Fibroblast of lung (primary cell): ENCODE results near the gene LINC01488. TPM values are rescaled to one million over a fixed set of nuclear protein-coding genes. Genes with fewer than 3 reads are reported as not detected.

ENCODE experiments used
- DNase-seq, 2 donors: peaks; one replicate each; pipeline versions ENCODE4 v3.0.0 to v3.0.0-alpha.2; 2010; ENCODE audit warnings: low read depth in 2 of 2
- H2AFZ ChIP-seq: 2 replicates; pipeline ENCODE4 v1.5.1; 2012; ENCODE audit warnings: low read length, control low read depth, inconsistent platforms
- H3K27ac ChIP-seq: 2 replicates; pipeline ENCODE4 v1.5.1; 2011; ENCODE audit warnings: low read length, control low read depth; ENCODE audit not compliant: insufficient read depth
- H3K27me3 ChIP-seq: 2 replicates; pipeline ENCODE4 v1.5.1; 2011; ENCODE audit warnings: mild to moderate bottlenecking, low read length; ENCODE audit not compliant: control insufficient read depth, insufficient read depth
- H3K36me3 ChIP-seq: 2 replicates; pipeline ENCODE4 v1.5.1; 2011; ENCODE audit warnings: low read length; ENCODE audit not compliant: control insufficient read depth, insufficient read depth
- H3K4me1 ChIP-seq: 2 replicates; pipeline ENCODE4 v1.5.1; 2011; ENCODE audit warnings: low read length; ENCODE audit not compliant: control insufficient read depth, insufficient read depth; ENCODE audit errors: extremely low read depth
- H3K4me2 ChIP-seq: 2 replicates; pipeline ENCODE4 v1.5.1; 2011; ENCODE audit warnings: low read length, control low read depth; ENCODE audit not compliant: insufficient read depth; ENCODE audit errors: extremely low read depth
- H3K4me3 ChIP-seq, 4 experiments: fragments of 200-600 bp in 1 of 4; sonication (generic) in 1 of 4; replicated peaks in 1 of 4; 2 replicates each; pipeline ENCODE4 v1.5.1; 2011 to 2016; ENCODE audit warnings: low read length in 4 of 4, low read depth in 3 of 4, mild to moderate bottlenecking in 3 of 4, control low read depth in 2 of 4, inconsistent platforms in 1 of 4, mixed read lengths in 1 of 4; ENCODE audit not compliant: insufficient read depth in 1 of 4; ENCODE audit errors: control extremely low read depth in 1 of 4
- H3K79me2 ChIP-seq: 2 replicates; pipeline ENCODE4 v1.5.1; 2012; ENCODE audit warnings: mild to moderate bottlenecking, low read length, inconsistent platforms; ENCODE audit not compliant: control insufficient read depth, insufficient read depth
- H3K9ac ChIP-seq: 2 replicates; pipeline ENCODE4 v1.5.1; 2011; ENCODE audit warnings: mild to moderate bottlenecking, low read length, control low read depth; ENCODE audit not compliant: insufficient read depth
- H3K9me3 ChIP-seq: 2 replicates; pipeline ENCODE4 v1.5.1; 2012; ENCODE audit warnings: low read depth, low read length; ENCODE audit not compliant: control insufficient read depth, insufficient read depth
- H4K20me1 ChIP-seq: 2 replicates; pipeline ENCODE4 v1.5.1; 2011; ENCODE audit warnings: low read length; ENCODE audit not compliant: control insufficient read depth, insufficient read depth; ENCODE audit errors: extremely low read depth
- CTCF ChIP-seq, 2 donors: IDR thresholded peaks in 1 of 2; conservative IDR thresholded peaks in 1 of 2; 1 replicate in 1 of 2; 2 replicates in 1 of 2; pipeline ENCODE4 v1.5.1; 2011 to 2012; ENCODE audit warnings: low read length in 2 of 2, control low read depth in 1 of 2, inconsistent platforms in 1 of 2, low read depth in 1 of 2, mild to moderate bottlenecking in 1 of 2
- EZH2 ChIP-seq: IDR thresholded peaks from 2 replicates; pipeline ENCODE4 v1.5.1; 2012; ENCODE audit warnings: low read length, control low read depth, mild to moderate bottlenecking; ENCODE audit errors: missing control alignments
- polyA plus RNA-seq, 2 donors: library from polyadenylated mRNA; depleted of rRNA in 1 of 2; stranded (reverse) in 1 of 2; unstranded in 1 of 2; fragments of >200 nt; gene quantifications; 2 replicates each; pipeline ENCODE4 v1.2.1, GENCODE V29; 2011 to 2012; ENCODE audit warnings: missing spikeins in 1 of 2
- total RNA-seq: library from RNA; depleted of rRNA; stranded (reverse); fragments of >200 nt; gene quantifications from 2 replicates; pipeline ENCODE4 v1.2.1, GENCODE V29; 2014

The LINC01488 gene
- total and polyA plus RNA-seq, 2 donors (not counting 1 experiment from before 2014, with no cell fraction given): not detected

GRCh38 chr11:69504127-69504526 is 22.7 kb downstream of the LINC01488 start:
- no peak for DNase-seq
- Histone ChIP-seq H3K27ac (no peak overlapping the region), H3K36me3 (no peaks in the 10 kb centered on the region), H2AFZ (no peak overlapping the region), H3K4me3 (no peak overlapping the region), H3K4me1 (no peaks in the 10 kb centered on the region), H3K9me3 (no peaks in the 10 kb centered on the region), H3K79me2 (no peaks in the 10 kb centered on the region), H3K27me3 (no peaks in the 10 kb centered on the region), H3K4me2 (no peak overlapping the region), H4K20me1 (no peaks in the 10 kb centered on the region), H3K9ac (no peak overlapping the region)
- TF ChIP-seq CTCF (conservative IDR thresholded peaks at IDR 0.05 in 1 of 2, IDR thresholded peaks at IDR 0.05 in 1 of 2; ENCODE audit: low read depth in 1 of 2, low read length in 2 of 2) (no peak), EZH2 (no peak)

DNA sequence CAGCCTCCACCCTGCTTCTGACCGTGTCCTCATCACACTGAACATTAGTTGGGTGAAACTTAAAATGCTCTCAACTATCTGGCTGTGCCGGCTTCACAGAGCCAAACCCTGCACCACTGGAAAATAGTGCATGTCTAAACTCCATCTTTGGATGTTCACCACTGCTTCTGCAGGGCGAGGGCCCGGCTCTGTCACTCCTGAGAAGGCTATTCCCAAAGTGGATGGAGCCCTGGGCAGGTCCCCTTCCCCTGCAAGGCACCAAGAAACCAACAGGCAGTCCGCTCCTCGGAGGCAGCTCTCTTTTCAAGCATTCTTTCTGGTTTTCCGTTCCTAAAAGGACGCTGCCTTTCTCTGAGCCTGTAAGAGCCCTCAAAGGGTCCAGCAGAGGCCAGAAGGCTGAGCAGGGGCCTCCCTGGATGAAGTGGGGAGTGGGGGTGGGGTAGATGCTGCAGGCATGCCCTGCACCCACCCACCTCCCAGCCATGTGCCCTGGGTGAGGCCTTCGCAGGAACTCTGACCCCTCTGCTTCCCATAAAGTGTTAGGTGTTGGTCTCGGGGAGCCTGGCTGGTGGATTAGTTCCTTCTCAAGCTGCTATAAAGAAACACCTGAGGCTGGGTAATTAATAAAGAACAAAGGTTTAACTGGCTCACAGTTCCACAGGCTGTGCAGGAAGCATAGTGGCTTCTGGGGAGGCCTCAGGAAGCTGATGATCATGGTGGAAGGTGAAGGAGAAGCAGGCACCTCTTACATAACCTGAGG is 23.3 kb downstream of the LINC01488 start:
- no peak for TF ChIP-seq EZH2
- TF ChIP-seq CTCF (conservative IDR thresholded peaks at IDR 0.05 in 1 of 2, IDR thresholded peaks at IDR 0.05 in 1 of 2; ENCODE audit: low read depth in 1 of 2, low read length in 2 of 2): no peak
- no peak overlapping the region for H2AFZ ChIP-seq
- no peak overlapping the region for H3K27ac ChIP-seq
- no peaks in the 10 kb centered on the region for H4K20me1 ChIP-seq
- H3K4me2 ChIP-seq: no peak overlapping the region
- no peak overlapping the region for H3K4me3 ChIP-seq
- no peaks in the 10 kb centered on the region for H3K79me2 ChIP-seq
- no peaks in the 10 kb centered on the region for H3K9me3 ChIP-seq
- DNase-seq: no peak
- H3K9ac ChIP-seq: no peak overlapping the region
- no peaks in the 10 kb centered on the region for H3K4me1 ChIP-seq
- no peaks in the 10 kb centered on the region for H3K27me3 ChIP-seq
- no peaks in the 10 kb centered on the region for H3K36me3 ChIP-seq

DNA sequence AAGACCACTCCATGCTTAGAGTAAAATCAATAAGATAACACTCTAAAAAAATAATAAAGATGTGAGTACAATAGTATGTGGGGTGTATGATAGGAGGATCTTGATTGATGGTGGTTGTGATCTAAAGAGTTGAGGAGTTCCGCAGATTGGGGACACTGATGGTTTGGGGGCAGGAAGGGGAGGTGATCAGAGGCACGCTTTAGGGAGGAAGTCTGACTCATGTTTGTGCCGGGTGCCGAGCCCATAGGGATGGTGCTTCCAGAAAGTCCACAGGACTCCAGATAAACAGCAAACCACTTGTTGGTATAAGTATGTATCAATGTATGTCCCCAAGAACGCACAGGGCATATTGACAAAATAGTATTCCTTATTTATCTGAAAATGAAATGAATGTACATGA is 27.5 kb downstream of the LINC01488 start:
- Histone ChIP-seq H3K9me3 (no peaks in the 10 kb centered on the region), H3K79me2 (no peaks in the 10 kb centered on the region), H4K20me1 (no peaks in the 10 kb centered on the region), H3K27me3 (no peaks in the 10 kb centered on the region), H3K4me3 (no peak overlapping the region), H3K27ac (no peak overlapping the region), H2AFZ (no peak overlapping the region), H3K4me2 (no peak overlapping the region), H3K36me3 (no peaks in the 10 kb centered on the region), H3K4me1 (peaks cover 3% of the 10 kb centered on the region), H3K9ac (no peak overlapping the region)
- TF ChIP-seq CTCF (conservative IDR thresholded peaks at IDR 0.05 in 1 of 2, IDR thresholded peaks at IDR 0.05 in 1 of 2; ENCODE audit: low read depth in 1 of 2, low read length in 2 of 2) (no peak), EZH2 (no peak)
- no peak for DNase-seq
